ENCODE measurements around the gene HDAC4. TPM values are rescaled to one million over a fixed set of nuclear protein-coding genes. Genes with fewer than 3 reads are reported as not detected.

Gene HDAC4
- total and polyA plus RNA-seq, 2 donors = 24.4 to 29.5 TPM

- no peak for DNase-seq (ENCODE audit: extremely low spot score)
- H3K27ac ChIP-seq (ENCODE audit: low read depth) = peak overlapping the region; percentile 34
- H3K4me3 ChIP-seq (ENCODE audit: low read depth, low read length) = no peak overlapping the region
These were observed 174.8 kb downstream of the HDAC4 start for GRCh38 chr2:239225871-239226561.

GRCh38 chr2:239225371-239225851 is 175.4 kb downstream of the HDAC4 start:
- WGBS = 62% methylated on average over 13 of the region's 13 CpGs
- H3K27ac ChIP-seq (ENCODE audit: low read depth) = peak overlapping the region; percentile 34
- H3K4me3 ChIP-seq (ENCODE audit: low read depth, low read length) = no peak overlapping the region
- H3K4me1 ChIP-seq (ENCODE audit: insufficient read depth) = no peaks in the 10 kb centered on the region
- no peak for DNase-seq (ENCODE audit: extremely low spot score)
- H3K36me3 ChIP-seq (ENCODE audit: insufficient read depth) = no peaks in the 10 kb centered on the region

More at GRCh38 chr2:239225871-239226561, 174.8 kb downstream of the HDAC4 start:
- Histone ChIP-seq H3K4me1 (ENCODE audit: insufficient read depth) (no peaks in the 10 kb centered on the region), H3K36me3 (ENCODE audit: insufficient read depth) (no peaks in the 10 kb centered on the region)
- 25% methylated on average over 13 of the region's 13 CpGs for WGBS

GRCh38 chr2:239224955-239225354 is 175.9 kb downstream of the HDAC4 start:
- DNase-seq (ENCODE audit: extremely low spot score) = no peak
- H3K27ac ChIP-seq (ENCODE audit: low read depth) = no peak overlapping the region
- 76% methylated on average over 2 of the region's 2 CpGs for WGBS
- H3K36me3 ChIP-seq (ENCODE audit: insufficient read depth) = no peaks in the 10 kb centered on the region
- H3K4me3 ChIP-seq (ENCODE audit: low read depth, low read length) = no peak overlapping the region
- H3K4me1 ChIP-seq (ENCODE audit: insufficient read depth) = no peaks in the 10 kb centered on the region

- WGBS = 72% methylated on average over 13 of the region's 13 CpGs
- Histone ChIP-seq H3K27ac (ENCODE audit: low read depth) (peak overlapping the region; percentile 26), H3K4me3 (ENCODE audit: low read depth, low read length) (no peak overlapping the region), H3K36me3 (ENCODE audit: insufficient read depth) (no peaks in the 10 kb centered on the region), H3K4me1 (ENCODE audit: insufficient read depth) (no peaks in the 10 kb centered on the region)
- no peak for DNase-seq (ENCODE audit: extremely low spot score)
These were observed 176.6 kb downstream of the HDAC4 start for GRCh38 chr2:239224199-239224570.

GRCh38 chr2:239223310-239224198 is 177.3 kb downstream of the HDAC4 start:
- H3K4me3 ChIP-seq (ENCODE audit: low read depth, low read length) = no peak overlapping the region
- H3K36me3 ChIP-seq (ENCODE audit: insufficient read depth) = no peaks in the 10 kb centered on the region
- H3K27ac ChIP-seq (ENCODE audit: low read depth) = peak overlapping the region; percentile 63
- DNase-seq (ENCODE audit: extremely low spot score) = no peak
- no peaks in the 10 kb centered on the region for H3K4me1 ChIP-seq (ENCODE audit: insufficient read depth)
- WGBS = 50% methylated on average over 24 of the region's 24 CpGs

GRCh38 chr2:239222706-239223309 is 178.0 kb downstream of the HDAC4 start:
- H3K4me3 ChIP-seq (ENCODE audit: low read depth, low read length) = no peak overlapping the region
- no peaks in the 10 kb centered on the region for H3K4me1 ChIP-seq (ENCODE audit: insufficient read depth)
- 38% methylated on average over 10 of the region's 10 CpGs for WGBS
- no peak for DNase-seq (ENCODE audit: extremely low spot score)
- H3K36me3 ChIP-seq (ENCODE audit: insufficient read depth) = no peaks in the 10 kb centered on the region
- no peak overlapping the region for H3K27ac ChIP-seq (ENCODE audit: low read depth)

- no peaks in the 10 kb centered on the region for H3K4me1 ChIP-seq (ENCODE audit: insufficient read depth)
- WGBS = 55% methylated on average over 2 of the region's 2 CpGs
- no peak for DNase-seq (ENCODE audit: extremely low spot score)
These were observed 178.5 kb downstream of the HDAC4 start for GRCh38 chr2:239222312-239222660.

GRCh38 chr2:239220981-239221396 is 179.8 kb downstream of the HDAC4 start:
- Histone ChIP-seq H3K36me3 (ENCODE audit: insufficient read depth) (no peaks in the 10 kb centered on the region), H3K27ac (ENCODE audit: low read depth) (no peak overlapping the region), H3K4me3 (ENCODE audit: low read depth, low read length) (no peak overlapping the region), H3K4me1 (ENCODE audit: insufficient read depth) (no peaks in the 10 kb centered on the region)
- 94% methylated on average over 15 of the region's 15 CpGs for WGBS
- DNase-seq (ENCODE audit: extremely low spot score) = no peak

More at GRCh38 chr2:239222312-239222660, 178.5 kb downstream of the HDAC4 start:
- Histone ChIP-seq H3K4me3 (ENCODE audit: low read depth, low read length) (no peak overlapping the region), H3K36me3 (ENCODE audit: insufficient read depth) (no peaks in the 10 kb centered on the region), H3K27ac (ENCODE audit: low read depth) (peak overlapping the region; percentile 63)

GRCh38 chr2:239220341-239220740 is 180.5 kb downstream of the HDAC4 start:
- WGBS = 91% methylated on average over 9 of the region's 9 CpGs
- no peak for DNase-seq (ENCODE audit: extremely low spot score)
- Histone ChIP-seq H3K4me3 (ENCODE audit: low read depth, low read length) (no peak overlapping the region), H3K36me3 (ENCODE audit: insufficient read depth) (no peaks in the 10 kb centered on the region), H3K27ac (ENCODE audit: low read depth) (no peak overlapping the region), H3K4me1 (ENCODE audit: insufficient read depth) (no peaks in the 10 kb centered on the region)

GRCh38 chr2:239216614-239217273 is 184.1 kb downstream of the HDAC4 start:
- no peak overlapping the region for H3K27ac ChIP-seq (ENCODE audit: low read depth)
- H3K4me1 ChIP-seq (ENCODE audit: insufficient read depth) = no peaks in the 10 kb centered on the region
- 83% methylated on average over 17 of the region's 17 CpGs for WGBS
- DNase-seq (ENCODE audit: extremely low spot score) = no peak
- H3K36me3 ChIP-seq (ENCODE audit: insufficient read depth) = no peaks in the 10 kb centered on the region
- H3K4me3 ChIP-seq (ENCODE audit: low read depth, low read length) = no peak overlapping the region

- Histone ChIP-seq H3K4me3 (ENCODE audit: low read depth, low read length) (no peak overlapping the region), H3K36me3 (ENCODE audit: insufficient read depth) (no peaks in the 10 kb centered on the region), H3K27ac (ENCODE audit: low read depth) (no peak overlapping the region), H3K4me1 (ENCODE audit: insufficient read depth) (no peaks in the 10 kb centered on the region)
- DNase-seq (ENCODE audit: extremely low spot score) = no peak
- WGBS = 77% methylated on average over 7 of the region's 7 CpGs
These were observed 184.7 kb downstream of the HDAC4 start for GRCh38 chr2:239215988-239216613.

- Histone ChIP-seq H3K4me3 (ENCODE audit: low read depth, low read length) (no peak overlapping the region), H3K4me1 (ENCODE audit: insufficient read depth) (no peaks in the 10 kb centered on the region), H3K27ac (ENCODE audit: low read depth) (no peak overlapping the region), H3K36me3 (ENCODE audit: insufficient read depth) (no peaks in the 10 kb centered on the region)
- DNase-seq (ENCODE audit: extremely low spot score) = no peak
- WGBS = 84% methylated on average over 23 of the region's 23 CpGs
These were observed 185.5 kb downstream of the HDAC4 start for GRCh38 chr2:239215136-239215925.

Measured in urinary bladder (tissue), 4 donors.